ENCODE measurements around the gene APOA4.
"Not testable (repeated sequence)": the region's sequence is repeated elsewhere in the genome, so short reads cannot be mapped to it uniquely, and the experiment has no call there.

APOA4 gene

GRCh38 chr11:116829525-116830183 is 6.5 kb upstream of the APOA4 start, which contains the start of gene APOC3:
APOC3 (plus strand) TSS chr11:116829907; CDS start chr11:116830583, 676 bp downstream.
- peak; percentile 73 for DNase-seq

GRCh38 chr11:116828632-116829524 is 5.8 kb upstream of the APOA4 start:
- no peak for DNase-seq

GRCh38 chr11:116827461-116827860 is 4.4 kb upstream of the APOA4 start:
- no peak for DNase-seq

GRCh38 chr11:116826751-116827431 is 3.8 kb upstream of the APOA4 start:
- DNase-seq, result no peak

- no peak for DNase-seq
Measured at GRCh38 chr11:116825854-116826750, 3.0 kb upstream of the APOA4 start.

- no peak for DNase-seq
Measured at GRCh38 chr11:116825434-116825833, 2.3 kb upstream of the APOA4 start.

GRCh38 chr11:116822575-116822974 is 529 bp downstream of the APOA4 start:
- DNase-seq, result no peak

GRCh38 chr11:116821050-116821918 is 1.8 kb downstream of the APOA4 start:
- DNase-seq, result no peak

GRCh38 chr11:116819049-116819448 is 4.1 kb downstream of the APOA4 start:
- no peak for DNase-seq

- DNase-seq, result no peak
Measured at GRCh38 chr11:116814502-116814901, 8.6 kb downstream of the APOA4 start.

GRCh38 chr11:116813781-116814471 is 9.2 kb downstream of the APOA4 start:
- no peak for DNase-seq

GRCh38 chr11:116813170-116813569 is 9.9 kb downstream of the APOA4 start:
- no peak for DNase-seq

GRCh38 chr11:116812109-116812508 is 11.0 kb downstream of the APOA4 start:
- DNase-seq, result no peak

GRCh38 chr11:116811194-116811593 is 11.9 kb downstream of the APOA4 start:
- DNase-seq, result no peak

GRCh38 chr11:116808262-116809175 is 14.6 kb downstream of the APOA4 start:
- no peak for DNase-seq

- no peak for DNase-seq
Measured at GRCh38 chr11:116807601-116808261, 15.4 kb downstream of the APOA4 start.

GRCh38 chr11:116804001-116804400 is 19.1 kb downstream of the APOA4 start:
- no peak for DNase-seq

- not testable (repeated sequence) for DNase-seq
Measured at GRCh38 chr11:116801662-116802061, 21.4 kb downstream of the APOA4 start.

GRCh38 chr11:116800610-116801009 is 22.5 kb downstream of the APOA4 start:
- no peak for DNase-seq
